Posterior cingulate gyrus (tissue), 11 donors: ENCODE results near the gene MIR17HG.

ENCODE experiments used
- DNase-seq, 10 donors: peaks; one replicate each; pipeline versions ENCODE4 v3.0.0 to v3.0.0-alpha.2; 2020 to 2021; ENCODE audit warnings: mixed read lengths in 3 of 10
- intact Hi-C: fragments of 100-400 bp; cut with DNase I; formaldehyde crosslinking; loops from one replicate; pipeline ENCODE4 v1.15.1; 2023

The MIR17HG gene

DNA sequence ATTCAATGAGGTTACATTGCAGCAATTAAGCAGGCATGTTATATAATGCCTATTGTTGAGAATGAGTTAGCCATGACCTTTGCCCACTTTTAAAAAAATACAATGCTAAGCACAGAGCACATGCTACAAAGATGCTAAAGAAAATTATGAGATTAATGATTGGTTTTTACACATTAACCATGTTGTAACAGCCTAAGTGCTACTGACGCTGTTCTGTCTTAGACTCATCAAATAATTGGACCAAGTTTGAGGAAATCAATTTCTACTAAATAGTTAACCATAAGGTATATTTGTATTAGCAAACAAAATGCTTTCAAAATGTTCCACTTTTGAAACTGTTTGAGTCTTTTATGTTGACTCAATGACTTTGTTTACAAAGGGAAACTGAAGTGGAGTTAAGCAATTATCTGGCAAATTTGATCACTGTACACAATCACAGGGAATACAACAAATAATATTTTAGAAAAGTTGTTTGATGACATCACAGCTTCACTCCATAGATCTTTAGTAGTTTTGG is 14.3 kb downstream of the MIR17HG start:
- intact Hi-C loops, result no loop called here
- no peak for DNase-seq

DNA sequence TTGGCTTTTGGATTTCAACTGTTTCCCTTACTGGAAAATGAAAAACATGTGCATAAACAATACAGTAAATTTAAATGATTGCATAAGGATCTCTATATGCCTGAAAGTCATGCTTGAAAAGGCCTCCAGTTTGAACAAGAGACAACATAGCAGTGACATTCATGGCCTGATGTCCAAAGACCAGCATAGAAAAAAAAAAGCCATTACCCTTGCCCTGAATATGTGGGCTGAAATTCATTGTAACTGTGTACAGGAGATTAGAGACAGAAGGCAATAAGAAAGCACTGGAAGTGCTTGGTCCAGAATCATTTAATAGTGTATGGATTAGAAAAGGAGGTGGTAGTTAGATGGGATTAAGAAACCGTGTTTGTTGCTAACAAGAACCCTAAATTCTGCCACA is 15.4 kb downstream of the MIR17HG start:
- intact Hi-C loops, result no loop called here
- no peak for DNase-seq

DNA sequence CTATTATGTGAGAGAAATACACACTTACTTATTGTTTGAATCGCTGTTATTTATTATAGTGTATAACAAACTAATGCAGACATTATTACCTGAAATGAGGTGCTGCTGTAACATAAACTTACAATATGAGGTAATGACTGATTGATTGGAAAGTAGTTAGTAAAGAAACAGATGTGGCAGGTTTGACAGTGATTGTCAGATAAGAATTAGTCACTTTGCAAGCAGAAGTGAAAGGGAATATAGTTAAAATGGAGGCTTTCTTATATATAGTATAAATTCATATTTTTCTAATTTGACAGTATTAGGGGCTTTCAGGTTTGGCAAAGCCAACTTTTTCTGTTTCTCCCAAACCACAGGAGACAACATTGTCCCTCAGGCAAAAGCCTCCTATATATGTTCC is 20.6 kb downstream of the MIR17HG start:
- intact Hi-C loops, result no loop called here
- DNase-seq, result no peak

DNA sequence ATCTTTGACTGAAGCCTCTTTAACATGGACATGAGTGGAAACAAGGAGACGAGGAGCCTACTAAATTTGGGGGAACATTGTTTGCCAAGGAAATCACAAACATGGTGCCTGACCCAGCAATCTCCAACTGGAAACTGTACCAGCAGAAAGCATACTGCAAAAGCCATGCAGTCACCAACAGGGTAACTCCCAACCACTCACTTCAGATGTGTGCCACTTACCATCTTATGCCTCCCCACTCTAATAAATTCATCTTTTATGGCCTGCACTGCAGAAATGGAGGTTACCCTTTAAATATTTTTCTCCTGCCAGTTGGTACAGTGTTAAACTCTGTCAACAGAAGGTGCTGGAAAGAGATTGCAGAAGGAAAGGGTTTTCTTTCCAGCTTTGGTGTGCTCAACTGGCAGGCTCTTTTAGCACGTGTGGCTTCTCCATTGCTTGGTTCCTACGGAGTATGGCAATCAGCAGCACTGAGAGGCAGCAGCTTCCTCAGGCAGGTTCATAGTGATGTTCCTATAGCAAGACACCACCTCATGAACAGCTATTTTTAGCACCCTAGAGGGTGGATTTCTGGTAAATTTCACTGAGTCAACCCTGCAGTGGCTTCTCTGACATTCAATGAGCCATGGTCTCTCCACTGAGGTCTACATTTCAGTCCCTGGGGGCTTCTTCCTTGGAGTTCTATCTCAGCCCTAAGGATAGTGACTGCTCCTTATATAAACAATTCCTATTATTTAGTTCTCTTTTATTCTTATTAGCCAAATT is 21.4 kb downstream of the MIR17HG start:
- intact Hi-C loops, result no loop called here
- DNase-seq, result no peak

DNA sequence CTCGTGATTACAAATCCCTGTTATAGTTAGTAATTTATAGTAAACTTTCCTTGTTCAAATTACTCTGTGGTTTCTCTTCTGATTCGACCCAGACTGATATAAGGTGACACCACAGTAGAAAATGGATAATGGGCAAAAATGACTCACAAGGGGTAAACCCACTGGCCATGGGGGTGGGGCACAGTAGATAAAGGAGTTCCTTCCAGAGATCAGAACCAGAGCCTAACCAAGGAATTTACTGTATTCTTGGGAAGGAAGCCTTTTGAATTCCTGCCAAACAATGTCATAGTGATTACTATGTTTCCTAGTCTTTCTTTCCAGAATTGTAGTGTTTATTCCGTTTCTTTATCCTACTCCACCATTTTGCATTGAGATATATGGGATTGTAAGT is 21.9 kb downstream of the MIR17HG start:
- no peak for DNase-seq
- intact Hi-C loops, result no loop called here

DNA sequence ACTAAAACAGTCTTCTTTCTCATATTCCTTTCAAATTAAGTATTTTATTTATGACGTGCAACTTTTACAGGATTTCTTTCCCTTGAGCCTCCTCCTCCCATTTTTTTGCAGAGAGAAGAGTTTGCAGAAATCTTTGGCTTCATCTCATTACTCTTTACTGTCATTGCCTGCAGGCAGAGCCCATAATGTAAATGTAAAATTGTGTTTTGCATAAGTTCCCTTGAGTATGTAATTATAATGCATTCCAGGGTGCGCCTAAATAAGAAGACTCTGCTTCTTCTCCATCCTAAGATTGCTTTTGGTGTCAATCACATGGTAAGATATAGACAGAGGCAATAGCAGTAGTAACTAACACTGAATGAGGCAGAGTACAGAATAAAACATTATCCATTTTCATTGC is 23.0 kb downstream of the MIR17HG start:
- intact Hi-C loops, result no loop called here
- no peak for DNase-seq

DNA sequence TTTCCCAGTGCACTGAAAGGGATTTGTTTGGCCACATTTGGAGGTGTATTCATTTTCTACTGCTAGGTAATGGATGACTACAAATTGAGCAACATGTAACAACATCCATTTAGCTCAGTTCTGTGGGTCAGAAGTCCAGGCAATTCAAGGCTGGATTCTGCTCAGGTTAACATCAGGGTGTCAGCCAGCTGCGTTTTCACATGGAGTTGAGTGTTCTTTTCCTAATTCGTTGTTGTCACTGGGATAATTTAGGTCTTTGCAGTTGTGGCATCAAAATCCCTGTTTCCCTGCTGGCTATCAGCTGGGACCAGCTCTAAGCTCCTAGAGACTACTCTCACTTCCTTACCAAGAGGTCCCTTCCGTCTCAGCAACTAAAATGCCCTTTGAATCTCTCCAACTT is 25.4 kb downstream of the MIR17HG start:
- intact Hi-C loops, result no loop called here
- no peak for DNase-seq

DNA sequence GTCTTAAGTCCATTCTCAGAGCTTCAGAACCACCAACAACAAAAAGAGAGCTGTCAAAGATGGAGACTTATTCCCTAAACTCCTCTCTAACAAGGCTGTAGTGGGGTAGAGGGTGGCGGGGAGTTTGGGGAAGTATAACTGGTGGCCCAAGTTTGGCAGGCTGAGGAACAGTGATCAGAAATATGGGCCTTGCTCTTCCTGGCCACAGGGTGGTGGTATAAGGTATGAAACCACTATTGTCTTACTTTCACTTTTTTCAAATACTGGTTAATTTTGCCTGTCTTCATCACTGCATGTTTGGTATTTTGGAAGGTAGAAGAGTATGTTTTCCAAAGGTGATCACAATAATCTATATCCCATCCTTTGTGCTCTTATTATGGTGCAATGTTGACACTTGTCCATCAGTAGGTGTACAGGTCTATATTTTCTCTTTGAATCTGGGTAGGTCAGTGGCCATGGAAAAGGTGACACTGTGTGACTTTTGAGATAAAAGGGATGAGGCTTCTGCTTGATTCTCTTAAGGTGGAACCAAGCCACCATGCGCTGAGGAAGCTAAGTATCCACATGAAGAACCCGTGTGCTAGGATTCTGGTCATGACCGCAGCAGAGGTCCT is 27.7 kb downstream of the MIR17HG start:
- intact Hi-C loops, result loop anchor here (5.0 kb wide), 1 partner anchor 402 kb away; no protein-coding TSS in a partner anchor
- DNase-seq, result no peak

DNA sequence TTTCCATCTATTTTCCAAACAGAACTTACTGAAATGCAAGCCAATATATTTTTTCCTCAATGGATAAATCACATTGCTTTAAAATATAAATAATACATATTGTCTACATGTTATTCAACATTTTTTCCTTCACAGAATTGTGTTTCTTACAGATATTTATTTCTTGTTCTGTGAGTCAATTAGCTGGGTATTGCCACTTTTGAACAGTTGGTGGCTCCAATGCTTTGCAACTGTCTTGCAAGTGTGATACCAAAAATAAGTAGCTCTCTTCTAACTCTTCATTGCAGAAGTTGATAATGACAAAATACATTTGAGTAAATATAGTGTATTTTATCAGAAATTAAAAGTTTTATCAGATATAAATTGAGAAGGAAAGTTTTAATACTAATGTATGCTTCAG is 33.9 kb downstream of the MIR17HG start:
- intact Hi-C loops, result loop anchor here (2.0 kb wide), 1 partner anchor 341 kb away; no protein-coding TSS in a partner anchor
- DNase-seq, result peak in 2 of 10 donors; percentile 7 to 30

DNA sequence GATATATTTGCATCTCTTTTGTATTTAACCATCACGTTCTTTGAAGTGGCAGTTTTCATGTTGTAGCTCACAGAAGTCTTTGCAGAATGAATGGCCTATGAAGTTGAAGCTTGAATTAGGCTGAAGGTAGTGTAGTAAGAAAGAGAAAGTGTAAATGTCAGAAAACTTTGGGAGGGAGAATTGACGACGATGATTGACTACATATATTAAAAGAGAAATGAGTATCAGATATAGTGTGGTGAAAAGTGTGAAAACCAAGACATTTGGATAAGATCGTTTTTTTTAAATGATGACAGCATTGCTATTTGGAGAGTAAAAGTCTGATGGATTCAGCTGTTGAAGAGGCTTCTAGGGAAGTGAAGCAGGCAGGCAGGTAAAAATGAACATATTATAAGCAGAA is 36.3 kb downstream of the MIR17HG start:
- intact Hi-C loops, result no loop called here
- DNase-seq, result no peak

DNA sequence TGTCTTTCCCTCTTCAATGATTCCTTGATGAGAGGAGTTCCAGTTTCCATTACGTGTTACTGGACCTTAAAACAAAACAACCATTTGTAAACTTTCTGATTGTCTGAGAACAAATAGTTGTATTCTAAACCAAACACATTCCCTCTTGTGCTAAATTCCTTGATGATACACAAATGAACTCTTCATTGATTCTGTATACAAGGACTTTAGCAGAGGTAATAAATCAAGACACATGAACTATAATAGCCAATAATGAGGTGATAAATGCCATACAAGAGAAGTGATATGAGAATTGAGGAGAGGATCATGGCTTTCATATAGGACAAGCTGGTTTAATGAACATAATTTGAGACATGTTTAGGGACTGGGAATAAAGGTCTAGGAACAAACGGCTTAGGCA is 37.4 kb downstream of the MIR17HG start:
- intact Hi-C loops, result no loop called here
- DNase-seq, result no peak

DNA sequence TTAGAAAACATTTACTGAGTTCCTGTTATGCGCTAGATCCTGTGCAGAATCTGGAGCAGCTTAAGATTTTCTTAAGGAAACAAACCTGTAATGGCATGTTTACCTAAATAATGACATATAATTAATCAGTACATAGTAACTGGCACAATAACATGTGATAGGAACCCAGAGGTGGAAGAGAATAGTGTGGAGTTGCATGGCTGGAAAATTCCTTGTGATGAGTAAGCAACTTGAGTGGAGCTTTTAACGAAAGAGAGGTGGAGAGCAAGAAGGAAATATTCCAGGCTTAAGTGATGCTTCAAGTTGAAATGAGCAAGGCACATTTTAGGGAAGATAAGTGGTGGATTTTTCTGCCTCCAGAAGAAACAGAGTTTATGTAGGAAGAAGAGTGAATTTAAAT is 41.7 kb downstream of the MIR17HG start:
- intact Hi-C loops, result no loop called here
- DNase-seq, result no peak

DNA sequence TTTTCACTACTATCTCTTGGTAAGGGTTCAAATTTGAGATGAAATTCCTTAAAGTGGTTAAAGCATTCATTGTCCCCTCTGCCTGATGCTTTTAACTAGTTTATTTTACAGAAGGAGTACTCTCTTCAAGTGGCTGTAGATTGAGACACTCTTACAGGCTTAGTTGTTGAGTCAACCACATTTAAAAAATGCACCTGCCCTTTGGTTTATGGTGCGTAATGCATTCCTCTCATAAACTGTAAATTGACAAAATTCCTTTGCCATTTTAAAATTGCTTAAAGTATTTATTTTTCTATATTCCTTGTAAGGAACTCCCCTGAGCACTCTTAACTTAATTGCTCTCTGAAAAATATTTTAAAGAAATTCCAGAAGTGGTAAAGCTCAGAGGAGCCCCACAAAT is 50.1 kb downstream of the MIR17HG start:
- no peak for DNase-seq
- intact Hi-C loops, result loop anchor here (5.0 kb wide), 1 partner anchor 45 kb away; no protein-coding TSS in a partner anchor

DNA sequence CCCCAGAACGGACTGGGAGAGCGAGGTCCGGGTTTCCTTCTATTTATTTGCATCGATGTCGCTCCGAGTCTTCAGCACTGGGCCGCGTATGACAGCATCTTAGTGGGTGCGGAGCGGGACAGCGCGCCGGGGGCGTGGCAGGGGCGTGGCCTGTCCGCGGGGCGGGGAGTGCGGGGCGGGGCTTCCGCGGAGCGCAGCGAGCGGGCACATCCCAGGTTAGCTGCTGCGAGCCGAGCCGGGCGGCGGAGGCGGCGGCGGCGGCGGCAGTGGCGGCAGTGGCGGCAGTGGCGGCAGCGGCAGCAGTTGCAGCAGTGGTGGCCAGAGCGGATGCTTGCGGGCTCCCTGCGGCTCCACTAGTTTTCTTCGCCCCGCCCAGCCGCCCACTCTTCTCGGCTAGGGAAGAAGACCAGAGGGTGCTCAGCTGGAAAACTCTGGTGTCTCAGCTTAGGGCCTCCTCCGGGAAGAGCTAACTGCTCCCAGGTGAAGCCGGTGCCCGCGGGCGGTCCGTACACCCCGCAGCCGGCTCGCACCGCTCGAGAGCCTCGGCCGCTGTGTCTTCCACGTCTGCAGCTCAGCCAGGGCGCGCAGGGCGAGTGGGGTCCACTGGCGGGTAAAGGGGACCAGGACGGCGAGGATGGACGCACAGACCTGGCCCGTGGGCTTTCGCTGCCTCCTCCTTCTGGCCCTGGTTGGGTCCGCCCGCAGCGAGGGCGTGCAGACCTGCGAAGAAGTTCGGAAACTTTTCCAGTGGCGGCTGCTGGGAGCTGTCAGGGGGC is 51.1 kb downstream of the MIR17HG start, which contains the start of gene GPC5:
GPC5 (plus strand) TSS at position 209 of the 776 bp plus-strand sequence.
- peak; percentile 74 to 97 (median 84) for DNase-seq
- intact Hi-C loops, result loop anchor here (5.0 kb wide), 1 partner anchor 46 kb away; no protein-coding TSS in a partner anchor

DNA sequence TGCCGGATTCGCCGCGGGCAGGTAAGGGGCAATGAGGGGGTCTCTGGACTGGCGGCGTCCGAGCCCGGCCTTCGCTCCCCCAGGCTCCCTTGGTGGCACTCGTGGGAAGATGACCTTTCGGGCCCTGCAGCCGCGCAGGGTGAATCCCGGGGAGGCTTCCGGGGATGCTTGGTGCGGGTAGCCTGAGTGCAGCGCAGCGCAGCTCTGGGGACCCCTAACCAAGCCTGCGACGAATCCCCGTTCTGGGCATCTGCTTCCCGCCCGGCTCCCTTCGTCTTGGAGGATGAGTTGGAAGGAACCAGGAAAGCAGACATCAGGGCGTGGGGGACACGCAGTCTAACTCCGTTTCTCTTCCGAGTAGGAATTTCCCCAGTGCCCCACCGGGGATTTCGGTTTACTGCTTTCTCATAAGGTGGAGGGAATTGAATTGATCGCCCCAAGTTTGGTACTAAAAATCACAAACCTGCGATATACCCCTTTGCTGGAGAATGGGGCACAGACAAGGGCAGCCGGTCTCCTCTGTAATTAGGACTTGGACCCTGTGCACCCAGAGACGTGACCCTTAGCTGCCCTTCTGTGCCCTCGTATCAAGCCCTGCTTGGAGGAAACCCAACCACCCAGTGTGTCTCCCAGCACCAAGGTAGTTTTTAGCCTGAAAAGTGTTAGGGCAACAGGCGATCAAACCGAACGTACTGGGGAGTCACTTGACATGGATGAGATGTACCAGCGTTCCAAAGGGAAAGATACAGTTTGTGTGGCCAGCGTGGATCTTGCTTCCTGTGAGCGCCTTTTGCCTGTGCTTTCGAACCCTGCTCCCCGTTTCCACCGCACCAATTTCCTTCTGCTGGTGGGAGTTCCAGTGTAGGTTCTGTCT is 51.9 kb downstream of the MIR17HG start:
- intact Hi-C loops, result loop anchor here (5.0 kb wide), 1 partner anchor 47 kb away; no protein-coding TSS in a partner anchor

DNA sequence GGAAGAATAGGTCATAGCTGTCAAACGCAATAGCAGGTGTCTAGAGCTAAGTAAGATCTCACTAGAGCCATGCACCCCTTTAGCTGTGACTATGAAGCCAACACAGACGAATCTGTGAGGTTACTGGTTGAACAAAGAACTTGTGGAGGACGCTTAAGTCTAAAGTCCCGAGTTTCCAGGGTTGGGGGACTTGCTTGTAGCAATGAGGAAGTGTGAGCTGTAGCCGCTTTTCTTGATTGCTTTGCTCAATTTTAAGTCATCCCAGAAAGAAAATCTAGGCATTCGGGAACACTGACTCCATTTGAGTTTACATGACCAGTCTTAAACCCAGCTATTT is 52.5 kb downstream of the MIR17HG start:
- DNase-seq, result no peak
- intact Hi-C loops, result no loop called here

More for the DNA sequence above, 51.9 kb downstream of the MIR17HG start:
- peak in 6 of 10 donors; percentile 5 to 80 (median 41) for DNase-seq

DNA sequence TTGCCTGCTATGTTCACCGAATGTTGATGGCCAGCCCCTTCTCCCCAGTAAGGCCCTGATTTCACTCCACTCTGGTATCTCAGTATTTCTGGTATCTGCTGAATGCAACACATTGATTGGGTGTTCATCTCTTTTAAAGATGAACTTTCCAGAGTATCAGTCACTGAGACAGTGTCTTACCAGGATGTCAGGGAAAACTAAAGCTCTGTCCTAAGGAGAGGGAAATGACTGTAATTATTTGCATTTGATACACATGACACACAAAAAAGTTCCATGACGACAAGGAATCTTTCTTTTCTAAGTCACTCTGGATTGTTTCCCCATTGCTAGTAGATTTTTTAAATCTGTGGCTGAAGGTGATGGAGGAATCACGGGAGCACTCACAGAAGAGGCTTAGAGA is 53.2 kb downstream of the MIR17HG start:
- intact Hi-C loops, result no loop called here
- DNase-seq, result no peak

DNA sequence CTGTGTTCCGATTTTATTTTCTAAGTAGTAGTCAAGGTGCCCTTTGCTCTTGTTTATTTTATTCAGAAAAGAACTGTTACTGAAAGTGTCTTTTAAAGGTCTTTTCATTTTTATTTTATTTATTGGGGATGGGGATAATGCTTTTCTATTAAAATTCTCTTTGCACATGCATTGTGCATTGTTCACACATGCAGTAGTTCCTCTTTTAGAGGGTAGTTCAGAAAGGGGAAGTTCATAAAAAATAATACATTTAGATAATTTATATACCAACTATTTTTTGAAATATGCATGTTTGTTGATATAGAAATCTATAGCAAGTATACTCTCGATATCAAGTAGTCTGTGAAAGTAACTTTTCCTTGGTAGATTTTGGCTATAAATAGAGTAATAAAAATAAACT is 54.4 kb downstream of the MIR17HG start:
- intact Hi-C loops, result no loop called here
- DNase-seq, result no peak
